A549 (cell line): Measurements from ENCODE around the gene INSIG2.

ENCODE experiments used
- BHLHE40 ChIP-seq: IDR thresholded peaks from 2 replicates; pipeline ENCODE4 v1.6.1; 2012; ENCODE audit warnings: low read depth, low read length, inconsistent platforms
- EP300 ChIP-seq, 2 experiments: fragments of >200 bp; sonication (Bioruptor Twin); formaldehyde crosslinking; IDR thresholded peaks; 2 replicates in 1 of 2; 3 replicates in 1 of 2; pipeline ENCODE4 v1.6.1; 2016 to 2017
- JUNB ChIP-seq: fragments of >200 bp; sonication (Bioruptor Twin); formaldehyde crosslinking; IDR thresholded peaks from 2 replicates; pipeline ENCODE4 v1.6.1; 2016
- MAFK ChIP-seq: fragments of 450-650 bp; IDR thresholded peaks from 2 replicates; pipeline ENCODE4 v1.6.1; 2014; ENCODE audit not compliant: partially characterized antibody
- PBX3 ChIP-seq: IDR thresholded peaks from 2 replicates; pipeline ENCODE4 v1.6.1; 2012
- RAD21 ChIP-seq, 2 experiments: fragments of >200 bp in 1 of 2; sonication (Bioruptor Twin) in 1 of 2; formaldehyde crosslinking in 1 of 2; IDR thresholded peaks in 1 of 2; conservative IDR thresholded peaks in 1 of 2; 2 replicates in 1 of 2; 3 replicates in 1 of 2; pipeline ENCODE4 v1.6.1; 2012 to 2018; ENCODE audit warnings: inconsistent platforms in 1 of 2
- REST ChIP-seq: fragments of 200-600 bp; sonication (generic); IDR thresholded peaks from 2 replicates; pipeline ENCODE4 v1.6.1; 2016; ENCODE audit warnings: antibody characterized with exemption, mild to moderate bottlenecking, moderate library complexity
- RFX5 ChIP-seq: fragments of 450-650 bp; IDR thresholded peaks from 2 replicates; pipeline ENCODE4 v1.7.1; 2014; ENCODE audit warnings: antibody characterized with exemption, mild to moderate bottlenecking, moderate library complexity
- RNF2 ChIP-seq: fragments of 200-600 bp; sonication (generic); IDR thresholded peaks from 2 replicates; pipeline ENCODE4 v1.6.1; 2016; ENCODE audit warnings: low read depth, mild to moderate bottlenecking, antibody characterized with exemption, moderate library complexity, borderline replicate concordance
- USF2 ChIP-seq: fragments of 450-650 bp; IDR thresholded peaks from 2 replicates; pipeline ENCODE4 v1.6.1; 2014; ENCODE audit warnings: antibody characterized with exemption
- TF ChIP-seq, protein P1 (sequence below): fragments of >200 bp; sonication (Bioruptor Twin); formaldehyde crosslinking; IDR thresholded peaks from 3 replicates; pipeline ENCODE4 v1.5.1; 2016

GRCh38 chr2:118050974-118051373 lies 37.3 kb upstream of the INSIG2 start:
- TF ChIP-seq BHLHE40 = no peak
- no peak for TF ChIP-seq EP300 (IDR thresholded peaks at IDR 0.05)
- TF ChIP-seq RFX5 = no peak
- TF ChIP-seq, protein P1, sequence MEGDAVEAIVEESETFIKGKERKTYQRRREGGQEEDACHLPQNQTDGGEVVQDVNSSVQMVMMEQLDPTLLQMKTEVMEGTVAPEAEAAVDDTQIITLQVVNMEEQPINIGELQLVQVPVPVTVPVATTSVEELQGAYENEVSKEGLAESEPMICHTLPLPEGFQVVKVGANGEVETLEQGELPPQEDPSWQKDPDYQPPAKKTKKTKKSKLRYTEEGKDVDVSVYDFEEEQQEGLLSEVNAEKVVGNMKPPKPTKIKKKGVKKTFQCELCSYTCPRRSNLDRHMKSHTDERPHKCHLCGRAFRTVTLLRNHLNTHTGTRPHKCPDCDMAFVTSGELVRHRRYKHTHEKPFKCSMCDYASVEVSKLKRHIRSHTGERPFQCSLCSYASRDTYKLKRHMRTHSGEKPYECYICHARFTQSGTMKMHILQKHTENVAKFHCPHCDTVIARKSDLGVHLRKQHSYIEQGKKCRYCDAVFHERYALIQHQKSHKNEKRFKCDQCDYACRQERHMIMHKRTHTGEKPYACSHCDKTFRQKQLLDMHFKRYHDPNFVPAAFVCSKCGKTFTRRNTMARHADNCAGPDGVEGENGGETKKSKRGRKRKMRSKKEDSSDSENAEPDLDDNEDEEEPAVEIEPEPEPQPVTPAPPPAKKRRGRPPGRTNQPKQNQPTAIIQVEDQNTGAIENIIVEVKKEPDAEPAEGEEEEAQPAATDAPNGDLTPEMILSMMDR = no peak
- no peak for TF ChIP-seq RNF2
- TF ChIP-seq USF2 = no peak
- TF ChIP-seq RAD21 (conservative IDR thresholded peaks at IDR 0.05 in 1 of 2, IDR thresholded peaks at IDR 0.05 in 1 of 2) = no peak
- TF ChIP-seq JUNB = no peak
- no peak for TF ChIP-seq MAFK
- no peak for TF ChIP-seq PBX3
- TF ChIP-seq REST = no peak
